HG03378 (cell line): ENCODE results near the gene PRRT3.

Experiments used
- ATAC-seq: cut with Tn5 transposase; IDR thresholded peaks from one replicate; pipeline ENCODE4 v1.9.1; 2021; ENCODE audit warnings: mild to moderate bottlenecking, moderate library complexity; ENCODE audit not compliant: unreplicated experiment

The PRRT3 gene

DNA sequence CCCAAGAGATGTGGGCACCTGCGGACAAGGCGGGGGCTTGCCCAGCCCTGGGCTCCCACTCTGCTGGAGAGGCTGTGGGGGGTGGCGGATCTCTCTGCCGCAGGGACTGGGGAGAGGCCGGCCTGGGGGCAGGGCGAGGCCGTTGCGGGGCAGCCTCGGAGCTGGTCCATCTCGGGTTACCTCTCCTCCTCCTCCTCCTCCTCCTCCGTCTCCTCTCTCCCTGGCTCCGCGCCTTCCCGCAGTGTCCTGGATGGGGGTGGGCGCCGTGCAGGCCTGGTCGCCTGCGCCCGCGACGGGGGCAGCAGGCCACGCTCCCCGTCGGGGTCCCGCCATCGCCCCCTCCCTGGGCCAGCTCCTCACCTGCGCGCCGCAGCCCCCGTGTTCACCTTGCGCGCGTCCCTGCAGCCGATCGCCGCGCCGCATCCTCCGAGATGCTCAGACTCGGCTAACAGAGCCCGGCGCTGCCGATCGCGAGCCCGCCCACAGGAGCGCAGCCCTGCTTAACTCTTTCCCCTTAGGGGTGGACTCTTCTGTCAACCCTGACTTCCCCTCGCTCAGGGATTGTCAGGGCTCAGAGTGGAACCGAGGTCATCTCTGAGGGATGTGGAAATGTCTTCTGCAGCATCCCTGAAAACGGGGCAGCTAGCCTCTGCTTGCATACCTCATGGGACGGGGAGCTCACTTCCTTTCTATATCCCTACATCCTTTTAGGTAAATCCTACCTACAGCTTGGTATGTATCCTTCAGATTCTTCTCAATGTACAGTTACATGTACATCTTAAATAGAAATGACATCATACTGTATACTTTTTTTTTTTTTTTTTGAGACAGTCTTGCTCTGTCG, at the start of gene PRRT3:
Gene PRRT3 (minus strand): TSS at position 447 of the 844 bp plus-strand sequence. CDS start 2,293 bp downstream, outside the sequence.
- ATAC-seq = peak; percentile 68

DNA sequence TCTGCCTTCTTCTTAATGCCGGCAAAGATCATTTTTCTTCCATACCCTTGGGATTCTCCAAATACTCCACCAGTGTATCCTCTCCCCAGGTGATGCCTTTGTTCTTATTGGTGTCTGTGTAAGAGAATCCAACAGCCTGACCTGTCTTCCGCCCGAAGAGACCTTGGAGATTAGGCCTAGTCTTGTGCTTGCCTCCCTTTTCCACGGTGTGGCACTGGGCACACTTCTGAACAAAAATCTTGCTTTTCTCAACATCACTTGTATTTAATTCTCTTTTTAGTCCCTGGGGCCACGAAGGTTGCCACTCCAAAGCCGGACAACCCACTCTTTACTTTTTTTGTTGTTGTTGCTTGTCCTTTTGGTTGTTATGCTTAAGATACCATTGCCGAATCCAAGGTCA, 48.5 kb upstream of the PRRT3 start:
- ATAC-seq = no peak

- no peak for ATAC-seq
These were observed 42.1 kb upstream of the PRRT3 start for GRCh38 chr3:9994086-9994844.

DNA sequence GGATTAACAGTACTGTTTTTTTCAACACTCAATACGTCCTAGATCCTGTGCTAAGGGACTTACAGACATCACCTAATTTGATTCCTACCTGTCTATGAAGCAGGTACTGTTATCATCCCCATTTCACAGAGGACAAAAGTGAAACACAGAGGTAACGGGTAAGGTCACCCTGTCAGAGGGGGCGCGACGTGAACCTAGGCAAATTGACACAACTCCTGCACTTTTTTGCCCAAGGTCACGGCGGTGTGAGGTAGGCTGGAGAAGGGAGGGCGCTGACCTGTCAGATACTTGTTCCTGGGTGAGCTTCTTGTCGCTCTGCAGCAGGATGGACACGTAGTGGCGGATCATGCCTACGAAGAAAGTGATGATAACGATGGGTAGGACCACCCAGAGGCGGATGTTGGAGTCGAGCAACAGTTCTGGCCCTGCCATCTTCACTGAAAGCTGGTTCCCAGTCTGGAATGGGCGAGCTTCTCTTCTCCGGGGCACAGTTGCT, 34.1 kb upstream of the PRRT3 start:
- peak; percentile 25 for ATAC-seq

- ATAC-seq = no peak
These were observed 28.0 kb upstream of the PRRT3 start for GRCh38 chr3:9980251-9980650.

GRCh38 chr3:9978710-9979305, 26.6 kb upstream of the PRRT3 start:
- ATAC-seq = no peak

DNA sequence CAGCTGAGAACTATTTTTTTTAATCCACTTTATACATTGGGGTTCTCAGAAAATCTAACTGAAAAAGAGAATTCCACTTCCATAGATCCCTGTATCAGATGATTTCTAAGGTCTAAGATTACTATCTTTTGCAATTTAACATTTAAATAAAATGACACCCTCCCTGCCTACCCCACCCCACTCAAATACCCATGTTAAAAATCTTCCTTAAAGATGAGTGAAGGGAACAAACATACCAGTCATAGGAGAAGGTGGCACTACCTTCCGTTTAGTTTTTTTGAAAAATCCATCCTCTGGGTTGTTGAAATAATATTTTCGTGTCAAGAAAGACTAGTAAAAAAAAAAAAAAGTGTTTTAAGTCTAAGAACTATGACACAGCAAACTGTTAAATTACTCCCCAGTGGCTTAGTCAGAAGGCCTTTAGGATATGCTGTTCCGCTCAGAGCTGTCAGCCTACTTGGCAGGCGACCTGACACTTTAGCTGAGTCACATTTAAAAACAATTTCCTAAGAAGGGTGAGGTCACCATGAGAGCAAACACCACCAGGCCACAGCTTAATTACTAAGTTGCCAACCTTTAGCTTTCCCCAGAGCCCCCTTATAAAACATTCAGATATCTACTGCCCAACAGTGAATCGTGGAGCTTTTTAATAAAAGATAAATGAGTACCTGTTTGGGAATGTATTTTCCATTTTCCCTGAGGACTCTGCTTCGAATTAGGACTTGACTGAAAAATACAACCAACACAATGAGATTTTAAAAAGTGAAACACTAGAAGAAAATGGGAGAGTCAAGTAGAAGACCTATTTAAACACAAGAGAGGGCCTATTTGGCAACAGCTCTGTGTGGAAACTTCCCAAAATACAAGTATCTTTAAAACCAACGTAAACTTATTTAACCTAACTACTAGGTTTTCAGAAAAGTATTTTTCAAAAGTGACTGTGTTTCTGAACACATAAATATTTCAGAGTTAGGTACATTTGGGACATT, 24.8 kb upstream of the PRRT3 start:
- ATAC-seq = no peak

GRCh38 chr3:9970020-9970652, 17.9 kb upstream of the PRRT3 start:
- ATAC-seq = no peak

GRCh38 chr3:9969632-9970019, 17.4 kb upstream of the PRRT3 start:
- ATAC-seq = no peak

DNA sequence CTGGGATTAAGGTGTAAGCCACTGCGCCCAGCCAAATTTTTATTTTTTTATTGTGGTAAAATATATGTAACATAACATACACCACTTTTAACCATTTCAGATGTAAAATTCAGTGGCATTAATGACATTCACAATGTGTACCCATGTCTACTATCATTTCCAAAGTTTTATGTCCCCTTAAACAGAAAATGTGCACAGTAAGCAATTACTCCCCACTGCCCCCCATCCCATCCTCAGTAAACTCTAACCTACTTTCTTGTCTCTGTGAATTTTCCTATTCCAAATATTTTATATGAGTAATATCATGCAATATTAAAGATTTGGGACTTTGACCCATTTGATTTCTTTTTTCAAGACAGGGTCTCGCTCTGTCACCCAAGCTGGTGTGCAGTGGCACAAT, 14.6 kb upstream of the PRRT3 start:
- ATAC-seq = no peak

DNA sequence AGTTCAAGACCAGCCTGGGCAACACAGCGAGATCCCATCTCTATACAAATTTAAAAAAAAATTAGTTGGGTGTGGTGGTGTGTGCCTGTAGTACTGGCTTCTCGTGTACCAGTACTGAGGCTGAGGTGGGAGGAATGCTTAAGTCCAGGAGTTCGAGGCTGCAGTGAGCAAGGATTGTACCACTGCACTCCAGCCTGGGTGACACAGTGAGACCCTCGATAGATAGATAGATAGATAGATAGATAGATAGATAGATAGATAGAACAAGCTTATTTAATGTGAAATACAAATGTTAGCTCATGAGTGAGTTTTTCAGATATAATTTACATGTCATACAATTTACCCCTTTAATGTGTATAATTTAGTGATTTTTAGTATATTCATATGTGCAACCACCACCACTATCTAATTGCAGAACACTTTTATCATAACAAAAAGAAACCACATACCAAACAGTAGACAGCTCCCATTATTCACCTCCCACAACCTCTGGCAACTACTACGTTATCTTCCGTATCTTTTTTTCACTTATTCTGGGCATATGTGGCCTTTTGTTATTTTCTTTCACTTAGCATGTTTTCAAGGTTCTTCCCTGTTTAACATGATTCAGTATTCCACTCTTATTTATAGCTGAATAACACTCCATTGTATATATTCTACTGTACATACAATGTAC, 13.1 kb upstream of the PRRT3 start:
- no peak for ATAC-seq

DNA sequence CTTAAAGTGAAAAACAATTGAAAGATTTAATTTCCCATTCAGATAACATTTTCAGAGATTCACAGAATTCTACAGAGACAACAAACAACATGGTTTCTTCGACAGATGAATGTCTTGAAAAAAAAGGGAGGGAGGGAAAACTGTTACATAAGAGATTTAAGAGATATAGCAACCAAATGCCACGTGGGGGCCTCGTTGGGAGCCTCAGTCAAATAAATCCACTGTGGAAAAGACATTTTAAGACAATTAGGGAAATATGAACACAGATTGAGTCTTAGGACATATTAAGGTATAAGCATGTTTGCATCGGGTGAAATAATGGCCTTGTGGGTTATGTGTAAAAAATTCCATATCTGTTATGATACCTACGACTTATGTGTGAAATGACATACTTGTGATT, 5.0 kb upstream of the PRRT3 start:
- ATAC-seq = no peak

DNA sequence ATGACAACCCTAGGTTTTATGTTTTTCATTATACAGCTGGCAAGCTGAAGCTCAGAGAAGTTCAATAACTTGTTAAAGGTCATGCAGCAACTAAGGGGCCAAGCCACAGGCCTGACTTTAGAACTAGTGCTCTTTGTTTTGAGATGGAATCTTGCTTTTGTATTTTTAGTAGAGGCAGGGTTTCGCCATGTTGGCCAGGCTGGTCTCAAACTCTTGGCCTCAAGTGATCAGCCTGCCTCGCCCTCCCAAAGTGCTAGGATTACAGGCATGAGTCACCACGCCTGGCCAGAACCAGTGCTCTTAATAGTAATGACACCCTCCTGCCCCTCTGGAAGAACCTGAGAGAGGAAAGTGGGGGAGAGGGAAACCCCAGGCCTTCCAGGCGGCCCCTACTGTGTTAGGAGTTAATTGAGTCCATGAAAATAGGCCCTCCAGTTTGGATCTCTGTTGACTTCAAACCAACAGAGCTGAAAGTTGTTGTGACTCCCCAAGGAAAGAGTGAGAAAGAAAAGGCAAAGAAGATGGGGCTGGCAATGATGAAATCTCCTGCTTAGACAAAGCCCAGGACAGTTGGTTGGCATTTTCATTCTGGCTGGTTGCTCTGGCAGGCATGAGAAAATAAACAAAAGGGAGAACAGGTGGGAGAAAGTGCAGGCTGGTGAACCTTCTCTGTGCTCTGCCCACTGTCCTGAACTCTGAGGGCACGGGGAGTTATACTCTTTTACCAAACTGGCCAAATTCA, 3.6 kb upstream of the PRRT3 start:
- ATAC-seq = no peak

DNA sequence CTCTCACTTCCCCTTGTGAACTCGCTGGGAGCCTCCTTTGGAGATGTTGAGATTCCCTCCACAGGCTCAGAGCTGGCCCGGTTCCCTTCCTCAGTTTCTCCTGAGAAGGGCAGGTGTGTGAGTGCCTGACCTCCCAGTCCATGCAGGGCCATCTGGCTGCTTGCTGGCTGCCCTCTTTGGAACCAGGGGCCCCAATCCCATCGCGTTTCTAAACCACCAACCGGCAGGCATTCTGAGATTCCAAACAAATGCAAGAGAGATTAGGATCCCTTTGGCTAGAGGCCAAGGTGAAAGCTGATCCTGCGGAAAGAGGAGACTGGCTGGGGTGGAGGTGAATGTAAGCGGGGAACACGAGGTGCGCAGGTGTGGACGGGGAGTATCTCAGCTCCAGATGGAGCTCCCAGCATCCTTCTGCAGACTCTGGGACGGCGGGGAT, 2.9 kb upstream of the PRRT3 start:
- ATAC-seq = no peak

DNA sequence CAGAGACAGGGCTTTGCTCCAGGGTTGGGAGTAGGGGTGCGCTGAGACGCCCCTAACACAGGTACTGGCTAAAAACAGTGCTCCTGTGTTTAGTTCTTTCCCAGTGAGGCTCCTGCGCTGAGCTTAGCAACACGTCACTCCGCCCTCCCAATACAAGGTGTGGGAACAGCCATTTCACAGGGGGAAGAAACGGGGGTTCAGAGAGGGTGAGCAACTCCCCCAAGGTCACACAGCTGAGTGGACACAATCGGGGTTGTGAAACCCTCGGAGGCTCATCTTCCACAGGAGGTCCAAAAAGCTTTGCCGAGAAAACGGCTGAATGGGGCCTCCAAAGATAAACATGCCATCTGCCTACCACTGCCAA, 628 bp downstream of the PRRT3 start:
- ATAC-seq = no peak

GRCh38 chr3:9951126-9951525, 1.1 kb downstream of the PRRT3 start:
- ATAC-seq = peak; percentile 35

GRCh38 chr3:9949626-9950025, 2.6 kb downstream of the PRRT3 start:
- ATAC-seq = no peak

GRCh38 chr3:9949115-9949514, 3.1 kb downstream of the PRRT3 start:
- no peak for ATAC-seq

DNA sequence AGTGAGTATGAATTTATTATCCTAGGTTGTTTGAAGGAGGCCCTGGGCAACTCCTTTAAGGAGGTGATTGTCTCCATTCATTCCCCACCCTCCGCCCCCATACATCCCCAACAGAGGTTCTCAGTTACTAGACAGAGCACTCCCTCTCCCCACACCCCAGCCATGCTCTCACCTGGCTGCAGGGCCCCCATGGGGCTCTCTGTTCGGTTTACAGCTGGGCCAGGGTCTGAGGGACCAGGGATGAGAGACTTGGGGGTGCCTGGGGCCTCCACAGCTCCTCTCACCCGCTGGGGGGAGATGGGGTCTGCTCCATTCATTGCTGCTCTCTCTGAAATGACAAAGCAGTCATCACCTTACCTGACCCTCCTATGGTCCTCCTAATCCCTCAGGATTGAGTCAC, 3.6 kb downstream of the PRRT3 start:
- no peak for ATAC-seq
